ENCODE data around the gene DUOXA1.
"Not testable (repeated sequence)": the region's sequence is repeated elsewhere in the genome, so short reads cannot be mapped to it uniquely, and the experiment has no call there.

DUOXA1 gene

DNA sequence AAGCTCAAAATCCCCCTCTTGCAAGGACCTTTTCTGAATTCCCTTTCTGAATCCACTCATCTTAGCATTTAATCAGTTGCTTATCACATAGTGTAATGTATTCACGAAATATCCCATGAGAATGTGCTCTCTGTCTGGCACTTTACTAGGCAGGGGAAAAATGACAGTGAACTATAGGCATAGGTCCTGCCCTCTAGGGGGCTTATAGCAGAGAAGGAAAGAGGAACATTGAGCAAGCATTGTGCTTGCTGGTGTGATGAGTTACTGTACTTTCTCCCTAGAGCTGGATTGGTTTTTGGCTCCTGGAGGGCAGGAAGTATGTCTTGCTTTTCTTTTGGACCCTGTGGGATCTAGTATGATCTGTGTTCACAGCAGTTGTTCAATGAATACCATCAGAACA, 42.2 kb downstream of the DUOXA1 start:
- TF ChIP-seq, protein P1, sequence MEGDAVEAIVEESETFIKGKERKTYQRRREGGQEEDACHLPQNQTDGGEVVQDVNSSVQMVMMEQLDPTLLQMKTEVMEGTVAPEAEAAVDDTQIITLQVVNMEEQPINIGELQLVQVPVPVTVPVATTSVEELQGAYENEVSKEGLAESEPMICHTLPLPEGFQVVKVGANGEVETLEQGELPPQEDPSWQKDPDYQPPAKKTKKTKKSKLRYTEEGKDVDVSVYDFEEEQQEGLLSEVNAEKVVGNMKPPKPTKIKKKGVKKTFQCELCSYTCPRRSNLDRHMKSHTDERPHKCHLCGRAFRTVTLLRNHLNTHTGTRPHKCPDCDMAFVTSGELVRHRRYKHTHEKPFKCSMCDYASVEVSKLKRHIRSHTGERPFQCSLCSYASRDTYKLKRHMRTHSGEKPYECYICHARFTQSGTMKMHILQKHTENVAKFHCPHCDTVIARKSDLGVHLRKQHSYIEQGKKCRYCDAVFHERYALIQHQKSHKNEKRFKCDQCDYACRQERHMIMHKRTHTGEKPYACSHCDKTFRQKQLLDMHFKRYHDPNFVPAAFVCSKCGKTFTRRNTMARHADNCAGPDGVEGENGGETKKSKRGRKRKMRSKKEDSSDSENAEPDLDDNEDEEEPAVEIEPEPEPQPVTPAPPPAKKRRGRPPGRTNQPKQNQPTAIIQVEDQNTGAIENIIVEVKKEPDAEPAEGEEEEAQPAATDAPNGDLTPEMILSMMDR (IDR thresholded peaks at IDR 0.05; ENCODE audit: extremely low read depth, missing control alignments): no peak
- no peak for DNase-seq (ENCODE audit: low spot score)

DNA sequence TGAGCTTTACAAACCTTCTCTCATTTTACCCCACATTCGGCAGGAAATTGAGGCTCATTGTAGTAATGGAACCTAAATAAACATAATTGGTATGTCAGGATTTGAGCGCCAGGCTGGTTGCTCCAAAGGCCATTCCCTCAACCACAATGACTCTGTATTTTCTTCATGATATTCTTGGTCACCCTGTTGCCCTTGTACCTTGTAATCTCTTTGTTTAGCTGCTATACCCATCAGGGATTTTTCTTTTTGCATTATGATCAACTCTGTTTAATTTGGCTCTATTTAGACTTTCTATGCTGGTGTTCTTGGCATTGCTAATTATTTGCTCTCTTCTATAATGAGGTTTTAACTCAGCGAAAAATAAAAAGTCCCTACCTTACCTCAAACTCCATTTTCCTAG, 45.5 kb downstream of the DUOXA1 start:
- TF ChIP-seq, protein P1 (IDR thresholded peaks at IDR 0.05; ENCODE audit: extremely low read depth, missing control alignments): no peak
- no peak for DNase-seq (ENCODE audit: low spot score)

DNA sequence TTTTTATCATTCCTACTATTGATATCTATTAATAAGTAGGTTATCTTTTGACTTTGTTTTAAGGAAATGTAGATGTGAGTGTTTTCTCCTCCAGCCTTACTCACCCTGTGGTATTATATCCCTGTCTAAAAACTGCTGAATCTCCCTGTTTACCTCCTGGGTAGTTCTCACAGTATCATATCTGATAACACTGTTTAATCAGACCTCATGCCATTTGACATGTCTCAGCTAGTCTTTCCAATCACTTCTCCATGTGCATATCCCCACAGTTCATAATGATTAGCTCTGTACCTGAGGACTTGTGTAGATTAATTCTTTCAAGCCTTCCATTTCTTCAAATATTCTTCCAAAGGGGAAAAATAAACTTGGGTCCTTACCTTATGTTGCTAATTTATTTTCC, 46.5 kb downstream of the DUOXA1 start:
- TF ChIP-seq, protein P1 (IDR thresholded peaks at IDR 0.05; ENCODE audit: extremely low read depth, missing control alignments): no peak
- DNase-seq (ENCODE audit: low spot score): no peak

DNA sequence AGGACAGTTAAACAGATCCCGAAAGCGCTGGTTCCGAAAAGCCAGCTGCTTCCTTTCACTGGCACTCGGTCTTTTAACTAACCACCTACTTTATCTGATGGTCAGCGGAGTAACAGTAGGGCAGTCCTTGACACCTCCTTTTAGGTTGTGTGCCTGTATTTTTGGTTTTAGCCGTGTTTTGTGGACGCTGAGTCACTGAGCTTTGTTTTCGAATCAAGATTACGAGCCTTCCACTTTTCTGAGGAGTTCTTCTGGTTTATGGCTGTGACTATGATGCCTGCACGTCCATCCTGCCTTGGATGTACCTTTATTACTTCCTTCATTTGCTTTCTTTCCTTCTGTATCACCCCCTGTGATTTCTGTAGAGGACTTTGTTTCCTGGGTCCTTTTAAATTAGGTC, 47.3 kb downstream of the DUOXA1 start:
- not testable (repeated sequence) for DNase-seq (ENCODE audit: low spot score)

DNA sequence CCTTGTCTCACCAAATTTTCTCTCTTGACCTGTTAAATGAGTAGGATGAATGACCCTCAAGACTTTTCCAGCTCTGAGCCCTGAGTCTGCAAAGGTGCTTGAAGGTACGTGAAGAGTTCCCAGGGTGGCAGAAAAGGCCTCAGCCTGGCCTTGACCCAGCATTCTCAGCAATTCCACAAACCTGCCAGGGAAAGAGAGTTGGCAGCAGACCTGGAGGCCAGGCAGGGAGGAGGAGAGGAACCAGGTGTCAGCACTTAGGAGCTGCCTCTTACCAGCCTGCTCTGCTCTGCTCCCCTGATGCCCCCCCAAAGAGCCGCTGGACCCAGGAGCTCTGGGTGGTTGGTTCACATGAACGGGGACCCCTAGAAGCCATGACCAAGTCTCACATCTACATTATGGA, 49.1 kb downstream of the DUOXA1 start:
- DNase-seq (ENCODE audit: low spot score): not testable (repeated sequence)

DNA sequence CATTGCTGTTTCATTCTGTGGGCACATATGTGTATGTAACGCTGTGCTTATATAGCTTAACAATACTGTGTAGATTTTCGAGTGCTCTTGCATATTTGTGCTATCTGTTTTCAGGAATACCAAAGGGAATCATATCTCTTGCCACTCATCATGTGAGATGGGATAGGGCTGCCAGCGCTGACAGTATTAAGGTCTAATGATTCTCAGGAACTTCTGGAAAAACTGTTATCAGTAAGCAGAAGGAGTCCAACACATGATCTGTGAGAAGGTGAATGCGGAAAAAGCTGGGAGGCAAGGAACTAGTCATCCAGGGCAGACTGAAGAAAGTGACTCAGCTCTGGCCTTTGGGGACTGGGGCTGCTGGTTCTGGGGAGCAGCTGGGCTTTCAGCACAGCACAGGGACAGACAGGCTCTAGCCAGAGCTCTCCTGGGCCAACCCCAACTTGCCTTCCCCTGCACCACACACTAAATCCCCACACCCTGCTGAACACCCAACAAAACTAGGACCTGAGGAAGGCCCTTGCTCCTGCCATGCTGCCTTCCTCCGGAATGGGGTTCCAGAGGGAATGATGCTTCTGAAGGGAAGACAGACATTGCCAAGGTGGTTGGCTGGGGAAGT, 49.9 kb downstream of the DUOXA1 start:
- DNase-seq (ENCODE audit: low spot score): not testable (repeated sequence)

DNA sequence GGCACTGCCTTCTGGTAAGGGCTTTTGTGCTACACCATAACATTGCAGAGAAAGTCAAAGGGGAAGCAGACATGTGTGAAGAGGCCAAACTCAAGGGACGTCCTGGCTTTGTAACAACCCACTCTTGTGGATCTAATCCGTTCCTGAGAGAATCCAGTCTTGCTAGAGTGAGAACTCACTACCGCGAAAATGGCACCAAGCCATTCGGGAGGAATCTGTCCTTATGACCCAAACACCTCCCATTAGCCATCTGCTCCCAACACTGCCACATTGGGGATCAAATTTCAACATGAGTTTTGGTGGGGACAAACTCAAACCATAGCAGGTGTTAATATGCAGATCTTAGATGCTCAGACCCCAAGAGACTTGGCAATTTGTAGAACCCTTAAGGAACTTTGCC, 50.5 kb downstream of the DUOXA1 start:
- DNase-seq (ENCODE audit: low spot score): not testable (repeated sequence)

DNA sequence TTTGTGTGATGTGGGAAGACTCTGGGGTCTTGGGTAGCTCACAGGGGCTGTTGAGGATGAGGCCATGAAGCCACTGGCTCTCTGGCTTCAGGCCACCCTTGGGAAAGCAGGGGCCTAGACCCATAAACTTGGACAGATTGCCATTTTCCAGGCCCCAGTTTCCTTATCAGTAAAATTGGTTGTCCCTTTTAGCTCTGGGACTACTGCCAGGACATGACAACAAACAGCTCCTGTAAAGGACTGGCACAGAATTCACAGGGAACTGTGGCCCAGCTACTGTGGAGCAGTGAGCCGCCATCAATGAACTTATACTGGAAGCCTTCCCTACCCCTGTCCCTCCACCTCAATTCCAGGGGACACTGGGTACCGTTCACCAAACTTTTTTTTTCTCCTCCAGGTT, 52.3 kb downstream of the DUOXA1 start:
- DNase-seq (ENCODE audit: low spot score): not testable (repeated sequence)

DNA sequence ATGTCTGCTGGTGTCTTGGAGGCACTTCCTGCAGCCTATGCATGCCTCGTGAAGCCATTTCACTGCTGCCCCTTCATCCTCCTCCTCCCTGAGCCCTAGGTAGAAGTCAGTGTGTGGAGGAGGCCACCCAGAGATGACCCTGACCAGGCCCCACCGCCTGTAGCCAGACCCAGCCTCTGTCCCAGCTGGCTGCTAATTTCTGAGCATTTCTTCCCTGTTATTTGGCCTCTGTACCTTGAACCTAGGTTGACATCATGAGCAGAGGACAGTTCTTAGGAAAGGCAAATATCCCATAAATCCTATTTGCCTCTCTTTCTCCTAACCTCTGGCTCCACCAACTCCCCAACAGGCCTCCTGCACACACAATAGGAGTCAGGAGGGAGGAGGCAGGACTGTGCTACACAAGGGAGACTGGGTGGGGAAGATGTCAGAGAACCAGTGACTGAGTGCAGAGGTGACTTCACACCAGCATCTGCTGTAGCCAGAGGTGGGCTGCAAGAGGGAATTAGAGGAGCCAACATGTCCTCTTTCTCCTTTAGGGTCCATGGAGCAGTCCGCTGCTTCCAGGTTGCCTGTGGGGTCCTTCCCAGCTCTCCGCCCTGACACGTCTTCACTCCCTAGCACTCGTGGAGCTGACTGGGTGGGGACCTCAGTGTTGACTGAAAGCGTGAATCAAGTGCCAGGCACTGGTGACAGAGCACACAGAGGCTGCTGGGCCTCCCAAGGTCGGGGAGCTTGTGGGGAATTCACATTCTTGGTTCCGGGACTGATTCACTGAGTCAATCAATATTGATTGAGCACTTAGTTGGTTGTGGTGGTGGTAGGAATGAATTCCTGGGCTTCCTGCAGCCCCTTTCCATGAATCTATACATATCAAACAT, 54.0 kb downstream of the DUOXA1 start:
- DNase-seq (ENCODE audit: low spot score): not testable (repeated sequence)

DNA sequence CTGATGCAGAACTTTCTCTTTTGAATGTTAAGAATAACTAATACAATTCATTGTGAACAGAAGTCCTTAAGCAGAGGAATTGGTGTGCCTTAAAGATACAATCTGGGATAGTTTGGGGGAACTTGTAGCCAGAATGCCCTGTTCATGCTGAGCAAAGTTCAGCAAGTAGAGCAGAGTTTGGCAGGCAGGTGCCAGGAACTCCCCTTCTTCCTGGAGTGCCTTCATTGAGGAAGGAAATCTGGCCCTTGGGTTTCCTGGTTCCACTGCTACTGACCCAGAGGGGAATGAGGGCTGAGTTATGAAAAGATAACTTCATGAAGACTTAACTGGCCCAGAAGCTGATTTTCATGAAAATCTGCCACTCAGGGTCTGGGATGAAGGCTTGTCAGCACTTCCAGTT, 56.1 kb downstream of the DUOXA1 start:
- DNase-seq (ENCODE audit: low spot score): not testable (repeated sequence)

DNA sequence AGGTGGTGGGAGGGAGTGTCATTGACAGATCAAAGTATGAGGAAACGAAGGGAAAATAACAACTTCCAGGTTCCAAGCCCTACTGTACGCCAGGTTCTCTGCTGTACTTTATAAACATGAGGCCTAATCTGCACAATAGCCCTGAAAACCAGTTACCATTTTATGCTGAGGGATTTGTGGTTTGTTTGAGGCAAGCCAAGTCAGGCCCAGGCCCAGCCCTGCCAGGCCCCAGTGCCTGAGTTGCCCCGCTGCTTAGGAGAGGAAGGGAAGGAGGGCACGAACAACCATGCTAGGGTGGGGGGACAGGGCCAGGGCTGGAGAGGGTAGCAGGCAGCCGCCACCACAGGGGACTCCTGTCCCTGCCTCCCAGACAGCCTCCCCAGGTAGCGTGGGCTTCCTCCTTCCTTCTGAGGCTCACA, 59.7 kb downstream of the DUOXA1 start:
- DNase-seq (ENCODE audit: low spot score): not testable (repeated sequence)
